A673 (cell line): ENCODE data around the gene TSSK2. TPM values are rescaled to one million over a fixed set of nuclear protein-coding genes. Genes with fewer than 3 reads are reported as not detected.
"Not testable (repeated sequence)": the region's sequence is repeated elsewhere in the genome, so short reads cannot be mapped to it uniquely, and the experiment has no call there.

Experiments
- BruUV-seq: library from RNA; stranded (reverse); fragments of 400-500 nt; replicated peaks from 2 replicates; lab custom pipeline; 2021; lab: Mats Ljungman, UMichigan
- CTCF ChIA-PET: fragments of 300-600 bp; sonication (Branson Sonifier 250); formaldehyde crosslinking; loops from one replicate; lab custom pipeline; 2022; ENCODE audit warnings: antibody characterized with exemption; lab: Charles Lee
- POLR2A ChIA-PET: fragments of 300-600 bp; sonication (Branson Sonifier 250); formaldehyde crosslinking; loops from one replicate; lab custom pipeline; 2022; ENCODE audit warnings: antibody characterized with exemption; ENCODE audit not compliant: low non-redundant PET; lab: Charles Lee
- DNase-seq: peaks from one replicate; pipeline ENCODE4 v3.0.0-alpha.2; 2015; ENCODE audit warnings: low spot score
- H3K27ac ChIP-seq: fragments of 200-600 bp; sonication (generic); 2 replicates; pipeline ENCODE4 v1.5.1; 2016; ENCODE audit warnings: mixed run types, low read depth, mild to moderate bottlenecking, mixed read lengths, antibody characterized with exemption, low read length; ENCODE audit not compliant: poor library complexity, severe bottlenecking
- H3K27me3 ChIP-seq: fragments of 200-600 bp; sonication (generic); replicated peaks from 2 replicates; pipeline ENCODE4 v1.6.1; 2017; ENCODE audit warnings: mixed run types, low read depth, mild to moderate bottlenecking, mixed read lengths, antibody characterized with exemption, low read length; ENCODE audit not compliant: insufficient read depth, poor library complexity
- H3K36me3 ChIP-seq: fragments of 200-600 bp; sonication (generic); 2 replicates; pipeline ENCODE4 v1.6.1; 2016; ENCODE audit warnings: mixed run types, mild to moderate bottlenecking, mixed read lengths, antibody characterized with exemption, low read length; ENCODE audit not compliant: insufficient read depth, poor library complexity, severe bottlenecking
- H3K4me1 ChIP-seq: fragments of 200-600 bp; sonication (generic); 2 replicates; pipeline ENCODE4 v1.6.1; 2017; ENCODE audit warnings: mixed run types, mild to moderate bottlenecking, mixed read lengths, antibody characterized with exemption, low read length; ENCODE audit not compliant: insufficient read depth, poor library complexity, severe bottlenecking
- H3K4me3 ChIP-seq: fragments of 200-600 bp; sonication (generic); 2 replicates; pipeline ENCODE4 v1.5.1; 2016; ENCODE audit warnings: low read depth, mixed run types, mild to moderate bottlenecking, mixed read lengths, low read length; ENCODE audit not compliant: poor library complexity, severe bottlenecking
- H3K9me3 ChIP-seq: fragments of 200-600 bp; sonication (generic); 2 replicates; pipeline ENCODE4 v1.6.1; 2016; ENCODE audit warnings: mixed run types, low read depth, mild to moderate bottlenecking, mixed read lengths, antibody characterized with exemption, low read length; ENCODE audit not compliant: poor library complexity, severe bottlenecking
- CTCF ChIP-seq: fragments of 300-800, 200-600 bp; sonication (generic); conservative IDR thresholded peaks from 2 replicates; pipeline ENCODE4 v1.5.1; 2017; ENCODE audit warnings: low read depth, mild to moderate bottlenecking, antibody characterized with exemption, low read length, moderate library complexity, mixed read lengths
- EZH2 ChIP-seq: fragments of 200-600 bp; sonication (generic); IDR thresholded peaks from 2 replicates; pipeline ENCODE4 v1.6.1; 2017; ENCODE audit warnings: borderline replicate concordance, low read depth, mild to moderate bottlenecking, mixed read lengths, antibody characterized with exemption, low read length; ENCODE audit not compliant: poor library complexity, severe bottlenecking
- intact Hi-C: fragments of 100-400 bp; cut with micrococcal nuclease; formaldehyde crosslinking; loops from one replicate; pipeline ENCODE4 v1.10.0; 2022; ENCODE audit not compliant: unreplicated experiment
- total RNA-seq: library from RNA; stranded (reverse); gene quantifications from 2 replicates; pipeline ENCODE4 v1.2.3, GENCODE V29; 2021

Gene TSSK2
- total RNA-seq, 1 experiment from 2014 or later: not detected

DNA sequence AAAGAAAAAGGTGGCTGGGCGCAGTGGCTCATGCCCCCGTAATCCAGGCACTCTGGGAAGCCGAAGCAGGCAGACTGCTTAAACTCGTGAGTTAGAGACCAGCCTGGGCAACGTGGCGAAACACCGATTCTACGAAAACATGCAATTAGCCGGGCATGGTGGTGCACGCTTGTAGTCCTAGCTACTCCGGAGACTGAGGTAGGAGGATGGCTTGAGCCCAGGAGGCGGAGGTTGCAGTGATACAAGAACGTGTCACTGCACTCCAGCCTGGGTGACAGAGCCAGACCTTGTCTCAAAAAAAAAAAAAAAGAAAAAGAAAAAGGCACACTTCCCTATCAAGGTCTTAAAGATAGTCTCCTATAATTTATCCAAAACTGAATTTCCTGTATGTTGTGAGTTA, 48.3 kb upstream of the TSSK2 start:
- BruUV-seq: no TSS peak
- POLR2A ChIA-PET: no interaction called here
- H3K36me3 ChIP-seq: peaks cover 9% of the 10 kb centered on the region
- intact Hi-C loops: no loop called here
- no peak overlapping the region for H3K4me3 ChIP-seq
- peaks cover 21% of the 10 kb centered on the region for H3K4me1 ChIP-seq
- CTCF ChIA-PET: no interaction called here
- DNase-seq: no peak
- H3K27ac ChIP-seq: no peak overlapping the region
- H3K27me3 ChIP-seq: no peaks in the 10 kb centered on the region
- TF ChIP-seq EZH2: no peak
- no peak for TF ChIP-seq CTCF
- H3K9me3 ChIP-seq: no peaks in the 10 kb centered on the region

DNA sequence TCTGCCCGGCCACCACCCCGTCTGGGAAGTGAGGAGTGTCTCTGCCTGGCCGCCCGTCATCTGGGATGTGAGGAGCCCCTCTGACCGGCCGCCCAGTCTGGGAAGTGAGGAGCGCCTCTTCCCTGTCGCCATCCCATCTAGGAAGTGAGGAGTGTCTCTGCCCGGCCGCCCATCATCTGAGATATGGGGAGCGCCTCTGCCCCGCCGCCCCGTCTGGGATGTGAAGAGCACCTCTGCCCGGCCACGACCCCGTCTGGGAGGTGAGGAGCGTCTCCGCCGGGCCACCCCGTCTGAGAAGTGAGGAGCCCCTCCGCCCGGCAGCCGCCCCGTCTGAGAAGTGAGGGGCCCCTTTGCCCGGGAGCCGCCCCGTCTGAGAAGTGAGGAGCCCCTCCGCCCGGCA, 47.0 kb upstream of the TSSK2 start:
- H3K27ac ChIP-seq, intact Hi-C loops, CTCF ChIA-PET, BruUV-seq, H3K27me3 ChIP-seq, H3K9me3 ChIP-seq, H3K4me3 ChIP-seq, POLR2A ChIA-PET, H3K36me3 ChIP-seq, DNase-seq: not testable (repeated sequence)
- peaks cover 21% of the 10 kb centered on the region for H3K4me1 ChIP-seq

GRCh38 chr22:19084586-19084985, 46.5 kb upstream of the TSSK2 start:
- intact Hi-C loops: not testable (repeated sequence)

GRCh38 chr22:19085233-19085718, 45.8 kb upstream of the TSSK2 start:
- Histone ChIP-seq H3K27me3 (no peaks in the 10 kb centered on the region), H3K4me1 (peaks cover 14% of the 10 kb centered on the region), H3K9me3 (no peaks in the 10 kb centered on the region), H3K4me3 (no peak overlapping the region), H3K27ac (peak overlapping the region; percentile 42), H3K36me3 (peaks cover 9% of the 10 kb centered on the region)
- intact Hi-C loops: no loop called here
- no peak for TF ChIP-seq EZH2
- TF ChIP-seq CTCF: peak; percentile 69
- peak; percentile 67 for DNase-seq
- CTCF ChIA-PET: interaction anchor here (0.6 to 1.0 kb wide), 3 partner anchors 9 to 176 kb away, joined by 3 read pairs; no protein-coding TSS in a partner anchor
- POLR2A ChIA-PET: interaction anchor here (0.5 kb wide), 1 partner anchor 1596 kb away, joined by 4 read pairs; no protein-coding TSS in a partner anchor
- no TSS peak for BruUV-seq

More at GRCh38 chr22:19084586-19084985, 46.5 kb upstream of the TSSK2 start:
- not testable (repeated sequence) for DNase-seq, H3K27me3 ChIP-seq, H3K9me3 ChIP-seq, BruUV-seq, H3K27ac ChIP-seq, H3K4me3 ChIP-seq, H3K36me3 ChIP-seq
- ChIA-PET CTCF (interaction anchor here (0.7 to 1.0 kb wide), 3 partner anchors 8 to 1579 kb away, joined by 3 to 6 read pairs (median 3); no protein-coding TSS in a partner anchor), POLR2A (interaction anchor here (0.5 kb wide), 1 partner anchor 1595 kb away, joined by 4 read pairs; no protein-coding TSS in a partner anchor)
- peaks cover 20% of the 10 kb centered on the region for H3K4me1 ChIP-seq
